ENCODE results near the gene SESN1. TPM values are rescaled to one million over a fixed set of nuclear protein-coding genes. Genes with fewer than 3 reads are reported as not detected.

SESN1 gene
- total and polyA plus RNA-seq, 9 of the 15 experiments (the other 6 are each of a cell fraction or from before 2014, with no cell fraction given): 3.1 to 13.0 (median 7.4) TPM

DNA sequence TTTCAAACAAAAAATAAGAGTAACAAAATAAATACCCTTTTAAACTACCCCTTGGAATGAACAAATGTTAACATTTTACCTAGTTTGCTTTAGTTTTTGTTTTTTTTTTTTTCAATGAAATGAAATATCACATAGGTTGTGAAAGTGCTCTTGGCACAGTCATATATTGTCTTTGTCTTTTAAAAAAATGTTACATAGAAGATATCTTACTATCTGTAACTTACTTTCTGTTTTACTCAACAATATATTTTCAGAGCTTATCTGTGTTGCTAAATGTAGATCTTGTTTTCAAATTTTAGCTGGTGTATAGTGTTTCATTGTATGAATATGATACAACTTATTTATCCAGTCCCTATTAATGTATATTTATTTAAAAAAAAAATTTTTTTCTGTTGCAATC lies 9.3 kb upstream of the SESN1 start:
- H4K20me1 ChIP-seq (replicated peaks; ENCODE audit: control insufficient read depth, insufficient read depth, low read length): no peaks in the 10 kb centered on the region
- no peak overlapping the region for H2AFZ ChIP-seq (ENCODE audit: low read depth, low read length)
- H3K9ac ChIP-seq (ENCODE audit: insufficient read depth in 1 of 2, low read depth in 2 of 2, low read length in 2 of 2): peak overlapping the region in 1 of 2 experiments; percentile 63; a peak in 2 of 4 replicates
- H3K4me2 ChIP-seq (ENCODE audit: insufficient read depth, low read length): no peak overlapping the region
- no peak overlapping the region for H3K4me3 ChIP-seq
- intact Hi-C loops (cut with micrococcal nuclease) (no loop called here), in situ Hi-C loops (cut with MboI) (no loop called here)
- BruUV-seq (replicated peaks): no TSS peak
- peaks cover 4 to 9% of the 10 kb centered on the region in 2 experiments for H3K4me1 ChIP-seq (replicated peaks in 1 of 2; ENCODE audit: control insufficient read depth in 2 of 2, insufficient read depth in 2 of 2, low read length in 2 of 2)
- H3K9me3 ChIP-seq (replicated peaks; ENCODE audit: control insufficient read depth, insufficient read depth, low read depth, low read length): no peaks in the 10 kb centered on the region; the same call in 1 of the 2 replicates
- no peaks in the 10 kb centered on the region for H3K9me1 ChIP-seq (ENCODE audit: control insufficient read depth, insufficient read depth, low read length)
- peak overlapping the region; percentile 65; the same call in 2 of the 3 replicates for H3K27ac ChIP-seq (ENCODE audit: extremely low read depth, low read depth, low read length)
- peaks cover 86% of the 10 kb centered on the region for H3K79me2 ChIP-seq (ENCODE audit: control insufficient read depth, insufficient read depth, low read length)
- no peak for DNase-seq (ENCODE audit: extremely low read depth in 1 of 4, low spot score in 3 of 4)
- peaks cover 49% of the 10 kb centered on the region for H3K36me3 ChIP-seq (ENCODE audit: control insufficient read depth, insufficient read depth, low read length)
- ChIA-PET POLR2A (no interaction called here), CTCF (ENCODE audit: low intra/inter-chr PET ratio) (interaction anchor here (0.7 kb wide), 1 partner anchor 17 kb away, joined by 5 read pairs; no protein-coding TSS in a partner anchor)
- FAIRE-seq: no peak
- H3K27me3 ChIP-seq (ENCODE audit: control insufficient read depth in 2 of 2, insufficient read depth in 2 of 2, low read length in 2 of 2): no peaks in the 10 kb centered on the region
- TF ChIP-seq SMARCC2 (IDR thresholded peaks at IDR 0.05; ENCODE audit: low read depth) (0 out of 2 replicates have a peak, but pooled peaks have one; percentile 15), XRCC3 (IDR thresholded peaks at IDR 0.05) (no peak)
- TF ChIP-seq, protein P1, sequence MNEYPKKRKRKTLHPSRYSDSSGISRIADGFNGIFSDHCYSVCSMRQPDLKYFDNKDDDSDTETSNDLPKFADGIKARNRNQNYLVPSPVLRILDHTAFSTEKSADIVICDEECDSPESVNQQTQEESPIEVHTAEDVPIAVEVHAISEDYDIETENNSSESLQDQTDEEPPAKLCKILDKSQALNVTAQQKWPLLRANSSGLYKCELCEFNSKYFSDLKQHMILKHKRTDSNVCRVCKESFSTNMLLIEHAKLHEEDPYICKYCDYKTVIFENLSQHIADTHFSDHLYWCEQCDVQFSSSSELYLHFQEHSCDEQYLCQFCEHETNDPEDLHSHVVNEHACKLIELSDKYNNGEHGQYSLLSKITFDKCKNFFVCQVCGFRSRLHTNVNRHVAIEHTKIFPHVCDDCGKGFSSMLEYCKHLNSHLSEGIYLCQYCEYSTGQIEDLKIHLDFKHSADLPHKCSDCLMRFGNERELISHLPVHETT (CRISPR knock-in tag; conservative IDR thresholded peaks at IDR 0.05 in 1 of 2, IDR thresholded peaks at IDR 0.05 in 1 of 2): 0 out of 4 replicates have a peak, but pooled peaks of 1 of the 2 experiments have one; percentile 32
- peak; percentile 6; the same call in 2 of the 3 replicates for ATAC-seq
